ENCODE data around the gene MYH4.

GRCh38 chr17:10457952-10458351 lies 11.4 kb downstream of the MYH4 start:
- TF ChIP-seq CTCF (IDR thresholded peaks at IDR 0.05) (no peak), POLR2A (IDR thresholded peaks at IDR 0.05) (no peak)

Data from adrenal gland (tissue), 5 donors.